ENCODE data around the gene KLK4. TPM values are rescaled to one million over a fixed set of nuclear protein-coding genes. Genes with fewer than 3 reads are reported as not detected.
A peak's percentile ranks its signal among the peaks of the same experiment; 100 is the strongest.

KLK4 gene
- total and polyA plus RNA-seq, 2 of the 13 experiments (the other 11 are each of a cell fraction or from before 2014, with no cell fraction given) = not detected

DNA sequence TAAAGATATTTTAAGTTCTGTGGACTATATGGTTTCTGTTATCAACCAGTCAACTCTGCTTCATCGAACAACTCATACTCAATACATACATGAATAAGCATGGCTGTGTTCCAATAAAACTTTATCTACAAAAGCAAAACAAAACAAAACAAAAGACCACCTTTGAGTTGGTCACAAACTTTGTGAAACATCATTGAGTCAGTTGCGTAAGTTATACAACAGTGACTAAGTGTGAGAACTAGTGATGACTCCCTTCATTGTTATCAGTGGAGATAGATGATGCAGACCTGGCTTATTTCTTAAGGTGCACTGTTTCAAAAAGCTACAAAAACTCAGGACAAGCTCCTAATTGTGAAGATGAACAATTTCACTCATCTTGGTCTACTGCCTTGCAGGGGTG lies 14.5 kb upstream of the KLK4 start:
- H3K27me3 ChIP-seq (ENCODE audit: control insufficient read depth in 1 of 2, insufficient read depth in 2 of 2, low read length in 2 of 2) = no peaks in the 10 kb centered on the region; a peak in 1 of 5 replicates
- intact Hi-C loops (cut with micrococcal nuclease; ENCODE audit: unreplicated experiment) (no loop called here), in situ Hi-C loops (cut with HindIII; ENCODE audit: extremely low pct_ligation_motif_present, low pct_unique_long_range_greater_than_20kb) (loop anchor here (25.0 kb wide), 1 partner anchor 162 kb away; the partner anchor contains the start of gene KLK14)
- WGBS (ENCODE audit: low lambda C conversion rate) = 44% methylated on average over 2 of the region's 2 CpGs
- no peak for ATAC-seq
- no peaks in the 10 kb centered on the region for H3K36me3 ChIP-seq (replicated peaks in 1 of 2; ENCODE audit: control insufficient read depth in 1 of 2, insufficient read depth in 2 of 2, low read length in 2 of 2)
- H4K20me1 ChIP-seq (ENCODE audit: insufficient read depth, low read length) = no peaks in the 10 kb centered on the region
- ChIA-PET POLR2A (no interaction called here), CTCF (ENCODE audit: low intra/inter-chr PET ratio, low total read pairs) (no interaction called here)
- H3K4me1 ChIP-seq (ENCODE audit: insufficient read depth, low read length) = no peaks in the 10 kb centered on the region
- no peak overlapping the region for H3K27ac ChIP-seq (ENCODE audit: extremely low read length, insufficient read depth, low read length)
- H3K9me3 ChIP-seq (ENCODE audit: low read length) = no peaks in the 10 kb centered on the region
- FAIRE-seq = no peak
- no peak overlapping the region for H2AFZ ChIP-seq (ENCODE audit: low read length)
- H3K4me3 ChIP-seq (replicated peaks in 1 of 3; ENCODE audit: insufficient read depth in 1 of 3, low read depth in 2 of 3, low read length in 3 of 3) = no peak overlapping the region
- TF ChIP-seq PHF21A (CRISPR knock-in tag; IDR thresholded peaks at IDR 0.05) (no peak), CEBPB (IDR thresholded peaks at IDR 0.05; ENCODE audit: borderline replicate concordance, low read depth, low read length) (peak; percentile 30; the same call in 1 of the 2 replicates)
- no peak overlapping the region for H3K9ac ChIP-seq (ENCODE audit: insufficient read depth, low read depth, low read length)
- BruUV-seq (replicated peaks) = no TSS peak
- no peaks in the 10 kb centered on the region for H3K79me2 ChIP-seq (ENCODE audit: insufficient read depth, low read length)
- no peak overlapping the region for H3K4me2 ChIP-seq (ENCODE audit: low read depth, low read length)
- no peak for DNase-seq (ENCODE audit: low spot score)

DNA sequence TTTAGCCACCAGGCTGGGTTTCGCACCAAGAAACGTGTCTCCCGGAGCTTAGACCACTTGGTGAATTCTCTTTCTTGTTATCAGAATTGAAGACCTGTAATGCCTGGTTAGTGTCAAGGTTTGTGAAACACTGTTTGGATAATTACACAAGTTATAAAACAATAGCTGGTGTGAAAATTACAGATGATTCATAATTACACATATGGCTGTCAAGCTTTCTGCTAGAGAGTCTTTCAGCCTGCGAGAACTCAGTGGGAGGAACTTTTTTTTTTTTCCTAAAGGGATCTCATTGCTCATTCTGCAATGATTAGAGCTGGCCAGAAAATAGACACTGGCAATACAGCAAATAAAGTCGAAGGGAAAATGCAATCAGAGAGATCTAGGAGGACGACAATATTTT lies 13.4 kb upstream of the KLK4 start:
- peaks cover 0 to under 1% of the 10 kb centered on the region in 2 experiments; a peak in 1 of 5 replicates for H3K27me3 ChIP-seq (ENCODE audit: control insufficient read depth in 1 of 2, insufficient read depth in 2 of 2, low read length in 2 of 2)
- WGBS (ENCODE audit: low lambda C conversion rate) = 6% methylated on average over 6 of the region's 6 CpGs
- intact Hi-C loops (cut with micrococcal nuclease; ENCODE audit: unreplicated experiment) = no loop called here
- DNase-seq (ENCODE audit: low spot score) (no peak), FAIRE-seq (no peak), ATAC-seq (no peak)
- no peaks in the 10 kb centered on the region for H3K79me2 ChIP-seq (ENCODE audit: insufficient read depth, low read length)
- BruUV-seq (replicated peaks) = no TSS peak
- no peaks in the 10 kb centered on the region for H3K4me1 ChIP-seq (ENCODE audit: insufficient read depth, low read length)
- H3K9me3 ChIP-seq (ENCODE audit: low read length) = no peaks in the 10 kb centered on the region
- H3K4me2 ChIP-seq (ENCODE audit: low read depth, low read length) = no peak overlapping the region
- H2AFZ ChIP-seq (ENCODE audit: low read length) = no peak overlapping the region
- ChIA-PET CTCF (ENCODE audit: low intra/inter-chr PET ratio, low total read pairs) (no interaction called here), POLR2A (no interaction called here)
- H3K36me3 ChIP-seq (replicated peaks in 1 of 2; ENCODE audit: control insufficient read depth in 1 of 2, insufficient read depth in 2 of 2, low read length in 2 of 2) = no peaks in the 10 kb centered on the region
- H3K9ac ChIP-seq (ENCODE audit: insufficient read depth, low read depth, low read length) = no peak overlapping the region
- TF ChIP-seq ZNF788 (CRISPR knock-in tag; IDR thresholded peaks at IDR 0.05; ENCODE audit: borderline replicate concordance) = no peak
- in situ Hi-C loops (cut with HindIII; ENCODE audit: extremely low pct_ligation_motif_present, low pct_unique_long_range_greater_than_20kb) = no loop called here
- H4K20me1 ChIP-seq (ENCODE audit: insufficient read depth, low read length) = no peaks in the 10 kb centered on the region
- H3K4me3 ChIP-seq (replicated peaks in 1 of 3; ENCODE audit: insufficient read depth in 1 of 3, low read depth in 2 of 3, low read length in 3 of 3) = no peak overlapping the region
- no peak overlapping the region for H3K27ac ChIP-seq (ENCODE audit: extremely low read length, insufficient read depth, low read length)
